K562 (cell line): ENCODE data around the gene TEAD3. TPM values are rescaled to one million over a fixed set of nuclear protein-coding genes. Genes with fewer than 3 reads are reported as not detected.

Source experiments
- ATAC-seq: fragments of 200-7000 bp; cut with Tn5 transposase; 3 replicates; pipeline ENCODE4 v1.9.1; 2020; ENCODE audit warnings: moderate library complexity
- BruUV-seq: library from RNA; stranded (reverse); fragments of 400-500 nt; replicated peaks from 2 replicates; lab custom pipeline; 2021; lab: Mats Ljungman, UMichigan
- CTCF ChIA-PET: fragments of 300-600 bp; formaldehyde crosslinking; extraction: SDS; loops from one replicate; lab custom pipeline; 2021; ENCODE audit warnings: low intra/inter-chr PET ratio; lab: Yijun Ruan, JAX
- POLR2A ChIA-PET: fragments of 300-600, 350-650 bp; sonication (Branson Sonifier 250); formaldehyde crosslinking; extraction: SDS; loops from one replicate; lab custom pipeline; 2021; ENCODE audit warnings: antibody characterized with exemption, inconsistent platforms; lab: Yijun Ruan, JAX
- DNase-seq, 4 experiments: peaks; one replicate each; pipeline versions ENCODE4 v3.0.0 to v3.0.0-alpha.2; 2011 to 2018; ENCODE audit warnings: low spot score in 3 of 4, mixed read lengths in 3 of 4; ENCODE audit errors: extremely low read depth in 1 of 4
- FAIRE-seq: peaks from 2 replicates; lab custom pipeline; 2011; peaks lifted over from hg19 to GRCh38; lab: Jason Lieb, UNC
- H2AFZ ChIP-seq: 2 replicates; pipeline ENCODE4 v1.6.0; 2011; ENCODE audit warnings: low read depth, low read length, control low read depth, inconsistent platforms
- H3K27ac ChIP-seq: fragments of 200-600 bp; 3 replicates; pipeline ENCODE4 v1.8.0; 2011; ENCODE audit warnings: low read depth, mild to moderate bottlenecking, control low read depth, inconsistent platforms, low read length, moderate library complexity, mixed read lengths; ENCODE audit errors: extremely low read depth
- H3K27me3 ChIP-seq, 2 experiments: fragments of 300-600 bp in 1 of 2; 2 replicates in 1 of 2; 3 replicates in 1 of 2; pipeline versions ENCODE4 v1.6.0 to v1.8.0; 2011; ENCODE audit warnings: inconsistent platforms in 2 of 2, low read length in 2 of 2, mild to moderate bottlenecking in 1 of 2, mixed read lengths in 1 of 2, moderate library complexity in 1 of 2; ENCODE audit not compliant: control insufficient read depth in 2 of 2, insufficient read depth in 2 of 2
- H3K36me3 ChIP-seq: fragments of 300-600 bp; 3 replicates; pipeline ENCODE4 v1.8.0; 2011; ENCODE audit warnings: mild to moderate bottlenecking, low read length, inconsistent platforms; ENCODE audit not compliant: control insufficient read depth, insufficient read depth
- H3K4me1 ChIP-seq, 2 experiments: fragments of 200-600 bp in 1 of 2; replicated peaks in 1 of 2; 2 replicates in 1 of 2; 3 replicates in 1 of 2; pipeline versions ENCODE4 v1.5.1 to v1.8.0; 2011; ENCODE audit warnings: inconsistent platforms in 2 of 2, low read length in 2 of 2, mild to moderate bottlenecking in 1 of 2, mixed read lengths in 1 of 2, moderate library complexity in 1 of 2; ENCODE audit not compliant: control insufficient read depth in 2 of 2, insufficient read depth in 2 of 2
- H3K4me2 ChIP-seq: 2 replicates; pipeline ENCODE4 v1.6.1; 2011; ENCODE audit warnings: low read length, control low read depth, inconsistent platforms, mixed read lengths; ENCODE audit not compliant: insufficient read depth
- H3K4me3 ChIP-seq: fragments of 200-600 bp; sonication (generic), shearing (Covaris generic); 2 replicates; pipeline ENCODE4 v1.5.1; 2016; ENCODE audit warnings: control low read depth, inconsistent platforms
- H3K79me2 ChIP-seq: fragments of 200-600 bp; 3 replicates; pipeline ENCODE4 v1.8.0; 2011; ENCODE audit warnings: low read length, inconsistent platforms; ENCODE audit not compliant: control insufficient read depth, insufficient read depth
- H3K9ac ChIP-seq, 2 experiments: 2 replicates each; pipeline versions ENCODE4 v1.6.0 to v1.6.1; 2011; ENCODE audit warnings: low read depth in 2 of 2, low read length in 2 of 2, control low read depth in 1 of 2, inconsistent platforms in 1 of 2, mild to moderate bottlenecking in 1 of 2, mixed read lengths in 1 of 2; ENCODE audit not compliant: insufficient read depth in 1 of 2
- H3K9me1 ChIP-seq: one replicate; pipeline ENCODE4 v1.6.0; 2011; ENCODE audit warnings: inconsistent platforms, mild to moderate bottlenecking, low read length, moderate library complexity; ENCODE audit not compliant: control insufficient read depth, insufficient read depth
- H3K9me3 ChIP-seq: replicated peaks from 2 replicates; pipeline ENCODE4 v1.5.1; 2011; ENCODE audit warnings: low read depth, low read length, inconsistent platforms; ENCODE audit not compliant: control insufficient read depth, insufficient read depth
- H4K20me1 ChIP-seq: replicated peaks from 2 replicates; pipeline ENCODE4 v1.6.1; 2011; ENCODE audit warnings: low read length, inconsistent platforms, mixed read lengths; ENCODE audit not compliant: control insufficient read depth, insufficient read depth
- POLR2AphosphoS2 ChIP-seq: IDR thresholded peaks from 2 replicates; pipeline ENCODE4 v1.6.1; 2012; ENCODE audit warnings: low read length, improper control_type of control experiment
- RBM22 ChIP-seq: fragments of 200-400 bp; formaldehyde crosslinking; IDR thresholded peaks from 2 replicates; pipeline ENCODE4 v1.6.1; 2018; ENCODE audit warnings: low read length, low read depth; ENCODE audit not compliant: poor library complexity, severe bottlenecking
- SIRT6 ChIP-seq: IDR thresholded peaks from one replicate; pipeline ENCODE4 v1.6.1; 2012; ENCODE audit warnings: low read depth, mild to moderate bottlenecking, control low read depth, inconsistent platforms, low read length, moderate library complexity
- in situ Hi-C: fragments of 300-500 bp; cut with MboI; formaldehyde crosslinking; loops from 4 replicates; pipeline ENCODE4 v1.15.0; 2018; ENCODE audit warnings: inconsistent platforms, mixed read lengths
- intact Hi-C: fragments of 100-400 bp; cut with micrococcal nuclease; formaldehyde crosslinking; loops from 2 replicates; pipeline ENCODE4 v1.14.2; 2022
- polyA plus RNA-seq, 8 experiments: library from polyadenylated mRNA; depleted of rRNA in 4 of 8; stranded (reverse) in 5 of 8; unstranded in 3 of 8; fragments of >200 nt; fragmentation: Nextera tagmentation in 2 of 8; fragmentation: Illumina TruSeq in 1 of 8; extraction: Ambion mirVana in 2 of 8; extraction: Trizol in 1 of 8; gene quantifications; 2 replicates each; pipeline versions ENCODE4 v1.2.1 to v1.2.3, GENCODE V29; 2011 to 2014; ENCODE audit warnings: inconsistent platforms in 1 of 8, missing spikeins in 1 of 8
- total RNA-seq, 7 experiments: library from RNA; depleted of rRNA in 6 of 7; stranded (reverse); fragments of >200 nt in 6 of 7; fragmentation: Illumina TruSeq in 2 of 7; extraction: Trizol in 2 of 7; gene quantifications; 2 replicates each; pipeline versions ENCODE4 v1.2.1 to v1.2.3, GENCODE V29; 2011 to 2021; ENCODE audit warnings: low replicate concordance in 1 of 7
- TF ChIP-seq, protein P1 (sequence below): sonication (generic); formaldehyde crosslinking; IDR thresholded peaks from 2 replicates; pipeline ENCODE4 v1.8.0; 2022; ENCODE audit warnings: mild to moderate bottlenecking, missing genetic modification reagents

Gene TEAD3
- total and polyA plus RNA-seq, 9 of the 15 experiments (the other 6 are each of a cell fraction or from before 2014, with no cell fraction given): 0.63 to 13.2 (median 3.3) TPM

DNA sequence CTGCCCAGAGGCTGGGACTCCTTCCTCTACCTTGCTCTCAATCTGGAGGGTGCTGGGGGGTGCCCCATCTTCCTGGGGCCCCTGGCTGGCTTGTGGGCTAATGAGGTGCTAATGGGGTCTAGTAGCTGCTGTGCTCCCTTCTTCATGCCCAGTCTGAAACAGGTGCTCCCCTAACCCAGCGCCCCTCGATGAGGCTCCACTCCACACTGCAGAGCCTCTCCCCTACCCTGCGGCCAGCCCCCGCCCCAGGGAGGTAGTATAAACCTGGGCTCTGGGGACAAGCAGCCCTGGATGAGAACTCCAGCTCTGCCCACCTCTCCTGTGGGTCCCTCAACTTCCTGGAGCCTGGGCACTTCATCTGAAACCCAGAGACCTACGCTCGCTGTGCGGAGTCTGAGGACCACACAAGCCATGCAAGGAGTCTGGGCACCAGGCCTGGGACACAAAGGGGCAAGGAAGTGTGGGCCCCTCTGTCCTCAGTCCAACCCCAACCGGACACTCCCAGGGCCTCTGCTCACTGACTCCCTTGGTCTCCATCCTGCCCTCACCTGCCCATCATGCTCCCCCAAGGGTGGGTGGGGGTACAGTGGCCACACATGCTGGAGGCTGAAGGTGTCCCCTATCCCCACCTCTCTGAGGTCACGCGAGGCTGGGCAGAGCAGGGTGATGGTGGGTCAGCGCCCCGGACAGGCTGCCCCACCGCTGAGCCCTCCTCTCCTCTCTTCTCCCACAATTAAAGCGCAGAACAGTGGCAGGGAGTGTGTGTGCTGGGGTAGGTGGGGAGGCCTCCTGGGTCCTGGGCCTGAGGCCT, 22.5 kb downstream of the TEAD3 start (continued):
- TF ChIP-seq RBM22: peak; percentile 65

DNA sequence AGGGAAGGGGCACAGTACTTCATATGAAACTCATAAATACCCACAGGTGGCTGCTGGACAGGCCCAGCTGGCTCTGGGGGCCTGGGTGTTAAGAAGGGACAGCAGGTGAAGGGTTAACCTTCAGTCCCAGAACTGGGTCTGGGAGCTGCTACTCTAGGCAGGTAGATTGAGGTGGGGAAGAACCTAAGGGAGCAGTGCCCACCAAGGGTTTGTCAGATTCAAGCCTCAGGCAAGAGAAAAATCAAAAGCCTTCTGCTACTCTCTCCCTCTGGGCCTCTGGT, 23.1 kb downstream of the TEAD3 start:
- H3K9me3 ChIP-seq: 0 out of 2 replicates have a peak, but pooled peaks cover 1% of the 10 kb centered on the region
- H3K79me2 ChIP-seq: peaks cover 37% of the 10 kb centered on the region
- intact Hi-C loops (no loop called here), in situ Hi-C loops (no loop called here)
- H3K4me2 ChIP-seq: no peak overlapping the region
- no peaks in the 10 kb centered on the region for H3K9me1 ChIP-seq
- H3K9ac ChIP-seq: no peak overlapping the region
- FAIRE-seq: no peak
- DNase-seq: peak in 1 of 4 experiments; percentile 41
- H3K27ac ChIP-seq: no peak overlapping the region
- peaks cover 51% of the 10 kb centered on the region for H3K36me3 ChIP-seq
- no peak overlapping the region for H3K4me3 ChIP-seq
- no peaks in the 10 kb centered on the region for H3K27me3 ChIP-seq
- no TSS peak for BruUV-seq
- POLR2A ChIA-PET: interaction anchor here (0.6 to 7.6 kb wide), 8 partner anchors 10 to 263 kb away, joined by 3 to 167 read pairs (median 4); partner anchors contain the start of genes ARMC12 and TEAD3
- peaks cover 20 to 28% of the 10 kb centered on the region in 2 experiments; a peak in 4 of 5 replicates for H3K4me1 ChIP-seq
- no peak; the same call in 2 of the 3 replicates for ATAC-seq
- H2AFZ ChIP-seq: no peak overlapping the region
- TF ChIP-seq SIRT6: peak; percentile 58
- TF ChIP-seq, protein P1, sequence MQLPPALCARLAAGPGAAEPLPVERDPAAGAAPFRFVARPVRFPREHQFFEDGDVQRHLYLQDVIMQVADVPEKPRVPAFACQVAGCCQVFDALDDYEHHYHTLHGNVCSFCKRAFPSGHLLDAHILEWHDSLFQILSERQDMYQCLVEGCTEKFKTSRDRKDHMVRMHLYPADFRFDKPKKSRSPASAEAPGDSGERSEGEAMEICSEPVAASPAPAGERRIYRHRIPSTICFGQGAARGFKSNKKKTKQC (CRISPR knock-in tag): no peak
- TF ChIP-seq POLR2AphosphoS2: peak; percentile 42; the same call in 1 of the 2 replicates
- CTCF ChIA-PET: no interaction called here
- H4K20me1 ChIP-seq: peaks cover 37% of the 10 kb centered on the region
